Neural crest cell (in vitro differentiated cells): ENCODE measurements around the gene NEB. TPM values are rescaled to one million over a fixed set of nuclear protein-coding genes. Genes with fewer than 3 reads are reported as not detected.
"Not testable (repeated sequence)": the region's sequence is repeated elsewhere in the genome, so short reads cannot be mapped to it uniquely, and the experiment has no call there.

ENCODE experiments used
- DNase-seq: peaks from one replicate; pipeline ENCODE4 v3.0.0; 2021; ENCODE audit warnings: low read depth, mixed read lengths, low spot score
- H3K27ac Mint-ChIP-seq: one replicate; pipeline ENCODE4 v1.8.0; 2021; ENCODE audit warnings: mild to moderate bottlenecking, mixed read lengths; ENCODE audit not compliant: unreplicated experiment
- H3K27me3 Mint-ChIP-seq: 2 replicates; pipeline ENCODE4 v1.8.0; 2021; ENCODE audit warnings: low read depth, mild to moderate bottlenecking, mixed read lengths
- H3K36me3 Mint-ChIP-seq: 2 replicates; pipeline ENCODE4 v1.8.0; 2021; ENCODE audit warnings: low read depth, mild to moderate bottlenecking, mixed read lengths
- H3K4me1 Mint-ChIP-seq: 2 replicates; pipeline ENCODE4 v1.8.0; 2021; ENCODE audit warnings: mixed read lengths
- H3K4me3 Mint-ChIP-seq: one replicate; pipeline ENCODE4 v1.8.0; 2021; ENCODE audit warnings: mild to moderate bottlenecking, mixed read lengths
- H3K9me3 Mint-ChIP-seq: 2 replicates; pipeline ENCODE4 v1.8.0; 2021; ENCODE audit warnings: mixed read lengths
- CTCF ChIP-seq: fragments of 200-600 bp; sonication (generic); conservative IDR thresholded peaks from 2 replicates; pipeline ENCODE4 v1.5.0; 2021; ENCODE audit warnings: antibody characterized with exemption, mild to moderate bottlenecking
- total RNA-seq: library from RNA; stranded (reverse); gene quantifications from 2 replicates; pipeline ENCODE4 v1.2.1, GENCODE V29; 2021

The NEB gene
- total RNA-seq, 1 donor from 2014 or later: 0.77 TPM

GRCh38 chr2:151716721-151717120, 17.6 kb downstream of the NEB start:
- H3K4me1 Mint-ChIP-seq: no peaks in the 10 kb centered on the region
- no peak for DNase-seq
- TF ChIP-seq CTCF: no peak
- H3K27me3 Mint-ChIP-seq: peaks cover 3% of the 10 kb centered on the region
- H3K27ac Mint-ChIP-seq: no peak overlapping the region
- H3K4me3 Mint-ChIP-seq: no peak overlapping the region
- H3K36me3 Mint-ChIP-seq: no peaks in the 10 kb centered on the region
- H3K9me3 Mint-ChIP-seq: peaks cover 11% of the 10 kb centered on the region

DNA sequence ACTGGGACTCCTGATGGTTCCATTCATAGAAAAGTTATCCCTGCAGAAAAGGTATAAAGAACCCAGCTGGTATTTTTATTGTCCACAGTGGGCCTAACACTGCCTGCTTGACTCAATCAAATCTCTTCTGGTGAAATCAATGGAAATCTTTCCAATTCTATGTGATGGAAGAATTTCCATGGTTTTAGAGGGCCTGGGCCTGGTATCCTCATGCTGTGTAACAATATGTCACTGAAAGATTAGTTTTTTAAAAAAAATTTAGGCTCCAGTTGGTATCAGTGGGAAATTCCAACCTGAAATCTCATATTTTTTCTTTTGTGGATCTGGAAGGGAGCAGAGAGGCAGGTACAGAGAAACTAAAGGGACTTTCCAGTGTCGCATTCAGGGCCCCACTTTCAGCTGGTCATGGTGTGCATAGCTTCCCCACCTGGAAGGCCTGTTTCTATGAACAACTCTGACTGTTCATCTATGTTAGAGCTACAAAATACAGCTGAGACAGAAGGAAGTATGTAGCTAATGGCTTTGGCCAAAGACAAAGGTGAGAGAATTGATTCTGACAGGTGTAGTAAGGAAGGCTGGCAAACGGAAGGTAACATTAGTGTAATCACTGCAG, 20.9 kb downstream of the NEB start:
- Mint-ChIP-seq H3K4me1 (no peaks in the 10 kb centered on the region), H3K9me3 (peaks cover 5% of the 10 kb centered on the region), H3K27ac (no peak overlapping the region), H3K27me3 (no peaks in the 10 kb centered on the region), H3K4me3 (no peak overlapping the region), H3K36me3 (no peaks in the 10 kb centered on the region)
- no peak for DNase-seq
- TF ChIP-seq CTCF: no peak

GRCh38 chr2:151711025-151711424, 23.3 kb downstream of the NEB start:
- H3K9me3 Mint-ChIP-seq: no peaks in the 10 kb centered on the region
- no peak for DNase-seq

GRCh38 chr2:151708788-151709187, 25.5 kb downstream of the NEB start:
- Mint-ChIP-seq H3K9me3 (no peaks in the 10 kb centered on the region), H3K4me1 (peaks cover 6% of the 10 kb centered on the region), H3K27ac (no peak overlapping the region), H3K27me3 (no peaks in the 10 kb centered on the region), H3K4me3 (no peak overlapping the region), H3K36me3 (no peaks in the 10 kb centered on the region)
- TF ChIP-seq CTCF: no peak
- DNase-seq: no peak

More at GRCh38 chr2:151711025-151711424, 23.3 kb downstream of the NEB start:
- H3K4me3 Mint-ChIP-seq: no peak overlapping the region
- no peaks in the 10 kb centered on the region for H3K27me3 Mint-ChIP-seq
- TF ChIP-seq CTCF: no peak
- H3K27ac Mint-ChIP-seq: no peak overlapping the region
- H3K36me3 Mint-ChIP-seq: no peaks in the 10 kb centered on the region
- H3K4me1 Mint-ChIP-seq: no peaks in the 10 kb centered on the region

DNA sequence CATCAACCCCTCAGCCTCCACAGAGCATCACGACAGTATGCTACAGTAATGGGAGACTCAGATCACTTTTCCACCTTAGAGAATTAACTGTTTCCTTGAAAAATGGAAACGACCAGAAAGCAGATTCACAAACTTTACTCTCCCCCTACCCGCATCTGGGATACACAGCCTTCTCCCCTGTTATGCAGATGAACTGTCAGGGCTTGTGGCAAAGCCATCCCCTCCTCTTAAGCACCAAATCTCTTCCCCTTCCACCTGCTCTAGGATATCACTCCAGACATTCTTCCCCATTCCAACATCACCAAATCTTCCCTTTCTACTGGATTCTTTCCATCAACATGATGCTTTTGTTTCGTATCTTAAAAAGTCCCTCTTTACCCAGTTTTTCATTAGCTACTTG, 26.4 kb downstream of the NEB start:
- DNase-seq: no peak
- Mint-ChIP-seq H3K4me3 (no peak overlapping the region), H3K36me3 (no peaks in the 10 kb centered on the region), H3K27ac (no peak overlapping the region), H3K9me3 (no peaks in the 10 kb centered on the region), H3K4me1 (peaks cover 6% of the 10 kb centered on the region), H3K27me3 (no peaks in the 10 kb centered on the region)
- no peak for TF ChIP-seq CTCF

- H3K27ac Mint-ChIP-seq: peak overlapping the region; percentile 3
- H3K4me3 Mint-ChIP-seq: peak overlapping the region; percentile 1
- DNase-seq, H3K9me3 Mint-ChIP-seq, H3K4me1 Mint-ChIP-seq, H3K27me3 Mint-ChIP-seq, H3K36me3 Mint-ChIP-seq: not testable (repeated sequence)
These were observed 29.8 kb downstream of the NEB start for GRCh38 chr2:151704480-151704961.

- not testable (repeated sequence) for H3K27ac Mint-ChIP-seq, H3K9me3 Mint-ChIP-seq, H3K27me3 Mint-ChIP-seq, H3K4me3 Mint-ChIP-seq, H3K36me3 Mint-ChIP-seq, DNase-seq, H3K4me1 Mint-ChIP-seq
These were observed 36.1 kb downstream of the NEB start for GRCh38 chr2:151698134-151698533.
